ENCODE results near the gene S100PBP.
A peak's percentile ranks its signal among the peaks of the same experiment; 100 is the strongest.
"Not testable (repeated sequence)": the region's sequence is repeated elsewhere in the genome, so short reads cannot be mapped to it uniquely, and the experiment has no call there.

The S100PBP gene

GRCh38 chr1:32786856-32787255 lies 30.6 kb upstream of the S100PBP start:
- peak; percentile 56 for DNase-seq (ENCODE audit: low read depth)

DNA sequence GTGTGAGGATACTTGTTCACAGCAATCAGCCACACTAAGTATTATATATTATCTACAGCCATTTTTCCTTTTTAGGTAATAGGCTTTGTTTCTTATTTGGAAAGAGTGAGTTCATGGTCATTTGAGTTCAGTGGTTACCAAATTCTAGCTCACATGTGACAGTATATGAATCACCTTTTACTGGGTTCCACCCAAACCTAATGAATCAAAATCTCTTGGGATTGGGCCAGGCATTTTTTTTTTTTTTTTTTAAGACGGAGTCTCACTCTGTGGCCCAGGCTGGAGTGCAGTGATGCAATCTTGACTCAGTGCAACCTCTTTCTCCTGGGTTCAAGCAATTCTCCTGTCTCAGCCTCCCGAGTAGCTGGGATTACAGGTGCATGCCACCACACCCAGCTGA lies 28.1 kb upstream of the S100PBP start:
- peak; percentile 92 for DNase-seq (ENCODE audit: low read depth)

DNA sequence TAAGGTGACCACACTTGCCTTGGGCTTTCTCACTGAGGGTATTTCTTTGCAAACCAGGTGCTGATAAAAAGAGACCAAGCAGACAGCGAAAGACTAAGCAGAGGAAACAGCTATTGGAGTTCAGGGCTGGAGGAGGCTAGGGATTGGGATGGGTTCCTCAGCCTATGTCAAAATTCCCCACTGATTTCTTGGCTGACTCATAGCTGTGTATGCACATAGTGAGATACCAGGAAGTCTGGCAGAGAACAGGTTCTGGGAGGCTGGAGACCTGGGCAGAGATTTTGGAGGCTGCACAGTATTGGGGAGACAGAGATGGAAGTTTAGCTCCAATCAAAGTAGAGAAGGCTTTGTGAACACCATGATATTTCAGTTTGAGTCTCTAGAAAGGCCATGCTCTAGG lies 25.6 kb upstream of the S100PBP start:
- peak; percentile 65 for DNase-seq (ENCODE audit: low read depth)

GRCh38 chr1:32795763-32796162 lies 21.7 kb upstream of the S100PBP start:
- DNase-seq (ENCODE audit: low read depth) = peak; percentile 71

- peak; percentile 54 for DNase-seq (ENCODE audit: low read depth)
Observed at GRCh38 chr1:32797456-32797855, 20.0 kb upstream of the S100PBP start.

DNA sequence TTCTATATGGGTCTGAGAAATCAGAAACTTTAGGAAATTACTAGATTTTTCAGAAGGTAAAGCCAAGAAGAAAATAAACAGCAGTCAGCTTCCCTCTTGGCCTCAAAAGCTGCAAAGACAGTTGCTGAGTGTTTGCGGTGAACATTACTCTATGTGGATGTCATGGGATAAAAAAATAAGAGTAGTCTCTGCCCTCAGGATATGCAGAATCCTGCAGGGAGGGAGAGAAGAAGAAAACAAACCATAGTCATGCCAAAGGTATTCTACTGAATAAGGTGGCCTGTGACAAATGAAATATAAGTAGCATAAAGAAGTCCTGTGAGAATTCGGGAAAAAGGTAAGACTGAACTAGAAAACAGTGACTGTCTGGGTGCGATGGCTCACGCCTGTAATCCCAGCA lies 19.3 kb upstream of the S100PBP start:
- peak; percentile 95 for DNase-seq (ENCODE audit: low read depth)

DNA sequence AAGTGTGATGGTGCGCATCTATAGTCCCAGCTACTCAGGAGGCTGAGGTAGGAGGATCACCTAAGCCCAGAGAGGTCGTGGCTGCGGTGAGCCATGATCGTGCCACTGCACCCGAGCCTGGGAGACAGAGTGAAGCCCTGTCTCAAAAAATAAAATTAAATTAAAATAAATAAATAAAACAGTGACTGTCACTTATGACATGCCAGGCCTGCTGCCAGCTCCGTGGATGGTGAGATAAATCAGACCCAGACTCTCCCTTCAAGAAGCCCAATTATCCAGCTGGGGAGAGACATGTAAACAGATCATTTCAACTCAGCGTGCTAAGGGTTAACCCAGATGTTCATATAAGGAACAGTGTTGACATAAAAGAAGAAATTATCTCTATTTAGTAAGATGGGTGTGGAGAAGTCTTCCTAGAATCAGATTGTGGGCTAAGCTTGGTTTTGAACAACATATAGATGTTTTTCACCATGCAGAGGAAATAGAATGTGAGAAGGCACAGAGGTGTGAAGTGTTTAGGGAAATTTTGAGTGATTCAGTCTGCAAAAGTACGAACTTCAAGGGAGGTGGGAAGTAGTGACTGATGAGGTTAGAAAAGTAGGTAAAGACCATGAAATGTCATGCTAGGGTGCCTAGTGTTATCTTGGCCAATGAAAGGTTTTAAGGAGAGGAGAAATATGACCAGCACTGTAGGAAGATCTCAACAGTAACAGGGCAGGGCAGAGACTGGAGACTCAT lies 18.6 kb upstream of the S100PBP start:
- peak; percentile 29 for DNase-seq (ENCODE audit: low read depth)

- DNase-seq (ENCODE audit: low read depth) = peak; percentile 93
Observed at GRCh38 chr1:32801096-32801715, 16.2 kb upstream of the S100PBP start.

DNA sequence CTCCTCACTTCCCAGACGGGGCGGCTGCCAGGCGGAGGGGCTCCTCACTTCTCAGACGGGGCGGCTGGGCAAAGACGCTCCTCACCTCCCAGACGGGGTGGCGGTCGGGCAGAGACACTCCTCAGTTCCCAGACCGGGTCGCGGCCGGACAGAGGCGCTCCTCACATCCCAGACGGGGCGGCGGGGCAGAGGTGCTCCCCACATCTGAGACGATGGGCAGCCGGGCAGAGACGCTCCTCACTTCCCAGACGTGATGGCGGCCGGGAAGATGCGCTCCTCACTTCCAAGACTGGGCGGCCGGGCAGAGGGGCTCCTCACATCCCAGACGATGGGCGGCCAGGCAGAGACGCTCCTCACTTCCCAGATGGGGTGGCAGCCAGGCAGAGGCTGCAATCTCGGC lies 13.0 kb upstream of the S100PBP start:
- DNase-seq (ENCODE audit: low read depth) = not testable (repeated sequence)

DNA sequence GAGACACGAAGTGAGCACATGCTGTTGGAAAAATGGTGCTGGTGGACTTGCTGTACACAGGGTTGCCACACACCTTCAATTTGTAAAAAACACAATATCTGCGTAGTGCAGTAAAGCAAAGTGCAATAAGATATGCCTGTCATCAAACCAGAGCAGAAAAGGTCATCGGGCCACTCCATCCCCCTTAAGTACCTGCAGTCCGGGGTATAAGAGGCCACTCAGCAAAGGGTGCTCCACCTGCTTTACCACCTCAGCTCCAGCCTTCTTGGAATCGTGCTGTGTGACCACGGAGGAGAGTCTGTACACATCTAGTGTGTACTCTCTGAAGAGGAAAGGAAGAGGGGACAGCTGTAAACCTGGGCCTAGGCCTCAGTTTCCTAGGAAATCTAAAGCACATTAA lies 11.2 kb upstream of the S100PBP start:
- no peak for DNase-seq (ENCODE audit: low read depth)

GRCh38 chr1:32806910-32807523 lies 10.4 kb upstream of the S100PBP start:
- no peak for DNase-seq (ENCODE audit: low read depth)

- no peak for DNase-seq (ENCODE audit: low read depth)
Observed at GRCh38 chr1:32808580-32808979, 8.9 kb upstream of the S100PBP start.

- DNase-seq (ENCODE audit: low read depth) = no peak
Observed at GRCh38 chr1:32810358-32810757, 7.1 kb upstream of the S100PBP start.

GRCh38 chr1:32811265-32811664 lies 6.2 kb upstream of the S100PBP start:
- DNase-seq (ENCODE audit: low read depth) = no peak

- DNase-seq (ENCODE audit: low read depth) = no peak
Observed at GRCh38 chr1:32811917-32812316, 5.5 kb upstream of the S100PBP start.

- peak; percentile 78 for DNase-seq (ENCODE audit: low read depth)
Observed at GRCh38 chr1:32813941-32814739, 3.3 kb upstream of the S100PBP start.

DNA sequence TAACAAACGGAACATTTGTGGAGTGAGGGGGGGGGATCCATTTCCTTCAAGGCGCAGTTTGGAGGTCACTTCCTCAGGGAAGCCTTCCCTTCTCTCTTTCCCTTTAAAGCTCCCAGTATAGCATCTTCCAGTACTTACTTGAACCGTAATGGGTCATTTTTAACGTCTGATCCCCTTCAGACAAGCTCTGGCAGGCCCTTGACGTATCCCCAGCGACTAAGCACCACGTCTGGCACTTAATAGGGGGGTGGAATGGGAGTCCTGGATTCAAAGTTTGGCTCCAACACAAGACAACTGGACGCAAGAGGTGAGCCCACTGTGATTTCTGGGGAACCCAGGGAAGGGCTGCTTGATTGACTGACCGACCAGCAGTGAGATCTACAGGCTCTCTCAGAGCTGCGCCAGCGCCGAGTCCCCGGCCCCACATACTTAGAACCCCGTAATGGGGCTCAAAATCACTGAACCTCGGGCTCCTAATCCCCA lies 736 bp upstream of the S100PBP start:
- peak; percentile 47 for DNase-seq (ENCODE audit: low read depth)

DNA sequence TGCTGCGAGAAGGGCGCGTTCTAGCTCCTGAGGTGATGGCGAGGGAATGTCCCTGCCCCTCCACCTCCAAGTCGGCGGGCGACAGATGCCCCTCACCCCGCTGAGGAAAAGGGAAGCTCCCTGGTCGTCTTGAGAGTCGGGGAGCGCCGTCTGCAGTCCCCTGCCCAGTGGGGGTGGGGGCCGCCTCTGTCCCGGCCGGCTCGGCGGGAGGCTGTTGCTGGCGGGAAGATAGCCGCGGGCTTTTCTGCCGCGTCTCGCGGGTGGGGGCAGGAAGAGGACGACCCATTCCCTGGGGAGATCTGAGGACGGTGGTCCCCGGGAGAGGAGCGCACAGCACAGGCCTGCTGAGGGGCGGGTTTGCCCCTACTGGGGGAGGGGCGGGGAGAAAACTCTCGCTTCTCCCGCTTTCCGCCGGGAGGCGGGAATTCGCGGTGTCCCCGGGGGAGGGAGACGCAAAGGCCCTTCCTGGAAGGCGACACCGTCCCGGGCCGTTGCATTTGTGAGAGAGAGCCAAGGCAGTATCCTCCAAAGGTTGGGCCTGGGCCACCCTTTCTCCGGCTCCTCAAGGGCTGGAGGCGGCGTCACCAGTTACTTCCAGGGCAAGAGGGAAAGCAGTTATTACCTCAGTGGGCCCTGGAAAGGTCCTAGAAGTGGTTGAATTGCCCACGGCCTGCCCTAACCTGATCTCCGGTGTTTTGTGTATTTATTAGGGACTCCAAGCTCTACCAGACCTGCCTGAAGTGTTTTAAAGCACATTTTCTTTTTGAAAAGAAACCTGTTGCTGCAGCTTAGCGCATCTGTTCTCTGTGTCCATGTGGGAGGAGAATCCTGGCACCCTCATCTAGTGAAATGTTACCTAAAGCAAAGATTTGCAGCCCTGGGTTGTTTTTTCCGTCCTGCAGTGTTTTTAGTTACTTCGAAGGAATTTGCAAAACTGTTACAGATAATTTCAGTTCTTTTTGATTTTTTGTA lies 648 bp downstream of the S100PBP start:
- DNase-seq (ENCODE audit: low read depth) = peak; percentile 75

DNA sequence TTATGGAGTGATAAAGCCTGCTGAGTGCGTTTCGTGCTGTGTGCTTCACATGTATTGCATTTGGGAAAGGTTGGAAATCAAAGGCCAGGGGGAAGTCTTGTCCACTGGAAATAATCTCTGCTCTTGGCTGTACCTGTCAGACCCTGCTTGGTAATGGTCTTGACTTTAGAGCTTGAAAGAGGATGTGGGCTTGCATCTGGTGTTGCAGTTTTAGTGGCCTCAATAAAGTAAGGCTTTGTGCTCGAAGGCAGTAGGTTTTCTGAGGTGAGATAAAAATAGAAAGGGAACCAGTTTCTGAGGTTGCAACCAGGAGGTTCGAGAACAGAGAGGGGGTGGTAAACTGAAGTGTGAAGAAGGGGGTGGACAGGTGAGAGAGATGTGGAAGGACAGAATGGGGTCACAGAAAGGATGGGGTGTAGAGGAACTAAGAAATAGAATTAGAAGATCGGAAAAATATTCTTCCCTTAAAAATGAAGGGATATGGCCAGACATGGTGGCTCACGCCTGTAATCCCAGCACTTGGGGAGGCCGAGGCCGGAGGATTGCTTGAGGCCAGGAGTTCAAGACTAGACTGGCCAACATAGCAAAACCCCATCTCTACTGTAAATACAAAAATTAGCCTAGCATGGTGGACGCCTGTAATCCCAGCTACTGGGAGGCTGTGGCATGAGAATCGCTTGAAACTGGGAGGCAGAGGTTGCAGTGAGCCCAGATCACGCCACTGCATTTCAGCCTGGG lies 1.5 kb downstream of the S100PBP start:
- peak; percentile 4 for DNase-seq (ENCODE audit: low read depth)

DNA sequence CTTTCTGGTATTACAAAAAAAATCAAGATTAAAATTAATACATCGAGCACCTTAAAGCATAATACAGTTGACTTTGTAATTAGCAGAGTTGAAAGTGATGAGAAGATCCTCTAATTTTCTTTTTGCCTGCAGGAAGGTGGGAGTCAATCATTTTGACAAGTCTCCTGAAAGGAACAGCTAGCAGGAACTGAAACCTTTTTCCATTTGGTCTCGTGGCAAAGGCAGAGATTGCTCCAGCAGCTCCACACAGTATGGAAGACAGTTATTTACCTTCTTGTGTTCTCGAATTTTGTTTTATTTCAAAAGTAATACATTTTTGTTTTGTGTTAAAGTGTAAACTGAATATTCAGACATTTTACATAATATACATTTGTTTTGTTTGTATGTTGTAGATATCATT lies 7.7 kb downstream of the S100PBP start:
- no peak for DNase-seq (ENCODE audit: low read depth)
